ENCODE results near the gene KLHL3. TPM values are rescaled to one million over a fixed set of nuclear protein-coding genes. Genes with fewer than 3 reads are reported as not detected.

Gene KLHL3
- total RNA-seq, 2 experiments from 2014 or later = 9.2 to 10.8 TPM

GRCh38 chr5:137596941-137597340 is 138.9 kb downstream of the KLHL3 start:
- H3K9me3 Mint-ChIP-seq = no peaks in the 10 kb centered on the region
- no peaks in the 10 kb centered on the region for H3K36me3 Mint-ChIP-seq
- H3K27ac Mint-ChIP-seq = no peak overlapping the region
- no peak overlapping the region for H3K4me3 Mint-ChIP-seq
- H3K27me3 Mint-ChIP-seq = peaks cover 39% of the 10 kb centered on the region
- DNase-seq = no peak
- no peaks in the 10 kb centered on the region for H3K4me1 Mint-ChIP-seq

GRCh38 chr5:137595396-137596079 is 140.4 kb downstream of the KLHL3 start:
- H3K4me1 Mint-ChIP-seq = no peaks in the 10 kb centered on the region
- no peak for DNase-seq
- H3K36me3 Mint-ChIP-seq = no peaks in the 10 kb centered on the region
- peaks cover 41% of the 10 kb centered on the region for H3K27me3 Mint-ChIP-seq
- no peak overlapping the region for H3K27ac Mint-ChIP-seq
- no peak overlapping the region for H3K4me3 Mint-ChIP-seq
- H3K9me3 Mint-ChIP-seq = no peaks in the 10 kb centered on the region

- Mint-ChIP-seq H3K4me3 (no peak overlapping the region), H3K27me3 (peaks cover 39% of the 10 kb centered on the region), H3K9me3 (no peaks in the 10 kb centered on the region), H3K36me3 (no peaks in the 10 kb centered on the region), H3K4me1 (no peaks in the 10 kb centered on the region), H3K27ac (no peak overlapping the region)
- no peak for DNase-seq
Observed at GRCh38 chr5:137594717-137595116, 141.2 kb downstream of the KLHL3 start.

GRCh38 chr5:137592317-137592716 is 143.6 kb downstream of the KLHL3 start:
- DNase-seq = no peak
- no peaks in the 10 kb centered on the region for H3K9me3 Mint-ChIP-seq
- peaks cover 6% of the 10 kb centered on the region for H3K4me1 Mint-ChIP-seq
- H3K27me3 Mint-ChIP-seq = peaks cover 34% of the 10 kb centered on the region
- H3K4me3 Mint-ChIP-seq = no peak overlapping the region
- H3K36me3 Mint-ChIP-seq = no peaks in the 10 kb centered on the region
- no peak overlapping the region for H3K27ac Mint-ChIP-seq

- peak overlapping the region; percentile 2 for H3K27ac Mint-ChIP-seq
- H3K4me3 Mint-ChIP-seq = no peak overlapping the region
- H3K36me3 Mint-ChIP-seq = no peaks in the 10 kb centered on the region
- H3K9me3 Mint-ChIP-seq = no peaks in the 10 kb centered on the region
- H3K27me3 Mint-ChIP-seq = peaks cover 27% of the 10 kb centered on the region
- peaks cover 6% of the 10 kb centered on the region for H3K4me1 Mint-ChIP-seq
- DNase-seq = no peak
Observed at GRCh38 chr5:137589185-137589584, 146.7 kb downstream of the KLHL3 start.

GRCh38 chr5:137587919-137588318 is 148.0 kb downstream of the KLHL3 start:
- no peaks in the 10 kb centered on the region for H3K36me3 Mint-ChIP-seq
- peaks cover 6% of the 10 kb centered on the region for H3K4me1 Mint-ChIP-seq
- no peak overlapping the region for H3K4me3 Mint-ChIP-seq
- DNase-seq = no peak
- H3K27ac Mint-ChIP-seq = no peak overlapping the region
- no peaks in the 10 kb centered on the region for H3K9me3 Mint-ChIP-seq
- H3K27me3 Mint-ChIP-seq = peaks cover 24% of the 10 kb centered on the region

GRCh38 chr5:137584262-137584661 is 151.6 kb downstream of the KLHL3 start:
- H3K27ac Mint-ChIP-seq = no peak overlapping the region
- peaks cover 5% of the 10 kb centered on the region for H3K4me1 Mint-ChIP-seq
- DNase-seq = no peak
- H3K36me3 Mint-ChIP-seq = no peaks in the 10 kb centered on the region
- no peak overlapping the region for H3K4me3 Mint-ChIP-seq
- no peaks in the 10 kb centered on the region for H3K9me3 Mint-ChIP-seq
- H3K27me3 Mint-ChIP-seq = peaks cover 17% of the 10 kb centered on the region

GRCh38 chr5:137583129-137583528 is 152.8 kb downstream of the KLHL3 start:
- Mint-ChIP-seq H3K27me3 (peaks cover 13% of the 10 kb centered on the region), H3K36me3 (no peaks in the 10 kb centered on the region), H3K4me1 (no peaks in the 10 kb centered on the region), H3K9me3 (no peaks in the 10 kb centered on the region), H3K27ac (no peak overlapping the region), H3K4me3 (no peak overlapping the region)
- no peak for DNase-seq

GRCh38 chr5:137582218-137582617 is 153.7 kb downstream of the KLHL3 start:
- Mint-ChIP-seq H3K27ac (no peak overlapping the region), H3K4me1 (no peaks in the 10 kb centered on the region)

GRCh38 chr5:137581776-137582175 is 154.1 kb downstream of the KLHL3 start:
- Mint-ChIP-seq H3K27me3 (peaks cover 8% of the 10 kb centered on the region), H3K9me3 (no peaks in the 10 kb centered on the region), H3K4me3 (no peak overlapping the region), H3K36me3 (no peaks in the 10 kb centered on the region), H3K27ac (no peak overlapping the region), H3K4me1 (no peaks in the 10 kb centered on the region)
- DNase-seq = no peak

More at GRCh38 chr5:137582218-137582617, 153.7 kb downstream of the KLHL3 start:
- DNase-seq = no peak
- Mint-ChIP-seq H3K4me3 (no peak overlapping the region), H3K9me3 (no peaks in the 10 kb centered on the region), H3K36me3 (no peaks in the 10 kb centered on the region), H3K27me3 (peaks cover 8% of the 10 kb centered on the region)

- DNase-seq = no peak
- Mint-ChIP-seq H3K4me1 (no peaks in the 10 kb centered on the region), H3K4me3 (no peak overlapping the region), H3K9me3 (no peaks in the 10 kb centered on the region), H3K36me3 (no peaks in the 10 kb centered on the region), H3K27ac (no peak overlapping the region), H3K27me3 (peaks cover 4% of the 10 kb centered on the region)
Observed at GRCh38 chr5:137580030-137580429, 155.9 kb downstream of the KLHL3 start.

GRCh38 chr5:137575847-137576246 is 160.0 kb downstream of the KLHL3 start:
- Mint-ChIP-seq H3K4me1 (no peaks in the 10 kb centered on the region), H3K9me3 (no peaks in the 10 kb centered on the region), H3K27me3 (peaks cover 7% of the 10 kb centered on the region), H3K36me3 (no peaks in the 10 kb centered on the region), H3K27ac (no peak overlapping the region), H3K4me3 (no peak overlapping the region)
- no peak for DNase-seq

GRCh38 chr5:137575211-137575610 is 160.7 kb downstream of the KLHL3 start:
- no peak overlapping the region for H3K4me3 Mint-ChIP-seq
- H3K36me3 Mint-ChIP-seq = no peaks in the 10 kb centered on the region
- H3K27me3 Mint-ChIP-seq = peaks cover 11% of the 10 kb centered on the region
- no peaks in the 10 kb centered on the region for H3K4me1 Mint-ChIP-seq
- DNase-seq = no peak
- H3K9me3 Mint-ChIP-seq = no peaks in the 10 kb centered on the region
- no peak overlapping the region for H3K27ac Mint-ChIP-seq

GRCh38 chr5:137573376-137573775 is 162.5 kb downstream of the KLHL3 start:
- Mint-ChIP-seq H3K36me3 (no peaks in the 10 kb centered on the region), H3K4me3 (no peak overlapping the region), H3K4me1 (no peaks in the 10 kb centered on the region), H3K27me3 (peaks cover 19% of the 10 kb centered on the region), H3K27ac (no peak overlapping the region), H3K9me3 (no peaks in the 10 kb centered on the region)
- no peak for DNase-seq

GRCh38 chr5:137572042-137572695 is 163.7 kb downstream of the KLHL3 start:
- H3K4me1 Mint-ChIP-seq = no peaks in the 10 kb centered on the region
- no peak overlapping the region for H3K4me3 Mint-ChIP-seq
- H3K36me3 Mint-ChIP-seq = no peaks in the 10 kb centered on the region
- peaks cover 19% of the 10 kb centered on the region for H3K27me3 Mint-ChIP-seq
- H3K27ac Mint-ChIP-seq = no peak overlapping the region
- no peaks in the 10 kb centered on the region for H3K9me3 Mint-ChIP-seq
- DNase-seq = no peak

- Mint-ChIP-seq H3K9me3 (no peaks in the 10 kb centered on the region), H3K4me1 (no peaks in the 10 kb centered on the region), H3K27me3 (peaks cover 28% of the 10 kb centered on the region), H3K36me3 (no peaks in the 10 kb centered on the region), H3K27ac (no peak overlapping the region), H3K4me3 (no peak overlapping the region)
- no peak for DNase-seq
Observed at GRCh38 chr5:137570070-137570469, 165.8 kb downstream of the KLHL3 start.
